WTC11 (cell line): ENCODE measurements around the gene GNAS. TPM values are rescaled to one million over a fixed set of nuclear protein-coding genes. Genes with fewer than 3 reads are reported as not detected.

ENCODE experiments used
- ATAC-seq: fragments of 200-7000 bp; cut with Tn5 transposase; 2 replicates; pipeline ENCODE4 v1.10.0; 2021; ENCODE audit warnings: mild to moderate bottlenecking, moderate library complexity
- Bru-seq: library from RNA; stranded (reverse); fragments of 400-500 nt; gene quantifications from one replicate; lab custom pipeline; 2021; lab: Mats Ljungman, UMichigan
- CTCF ChIA-PET: fragments of 300-600 bp; sonication (Branson Sonifier 250); formaldehyde crosslinking; loops from one replicate; lab custom pipeline; 2021; ENCODE audit warnings: antibody characterized with exemption; lab: Charles Lee
- POLR2A ChIA-PET: fragments of 350-600 bp; sonication (Branson Sonifier 250); formaldehyde crosslinking; loops from one replicate; lab custom pipeline; 2021; ENCODE audit warnings: antibody characterized with exemption; lab: Charles Lee
- DNase-seq: peaks from one replicate; pipeline ENCODE4 v3.0.0; 2021; ENCODE audit warnings: low spot score
- H3K27ac Mint-ChIP-seq: 2 replicates; pipeline ENCODE4 v1.8.0; 2021; ENCODE audit warnings: mixed read lengths
- H3K27me3 Mint-ChIP-seq: 2 replicates; pipeline ENCODE4 v1.8.0; 2021; ENCODE audit warnings: low read depth, mild to moderate bottlenecking, moderate library complexity, mixed read lengths
- H3K36me3 Mint-ChIP-seq: 2 replicates; pipeline ENCODE4 v1.8.0; 2021; ENCODE audit warnings: mixed read lengths
- H3K4me1 Mint-ChIP-seq: 2 replicates; pipeline ENCODE4 v1.8.0; 2022; ENCODE audit warnings: mixed read lengths
- H3K4me3 Mint-ChIP-seq: 2 replicates; pipeline ENCODE4 v1.8.0; 2021; ENCODE audit warnings: mild to moderate bottlenecking, moderate library complexity, mixed read lengths
- H3K9me3 Mint-ChIP-seq: 2 replicates; pipeline ENCODE4 v1.8.0; 2021; ENCODE audit warnings: mixed read lengths
- CREB1 ChIP-seq: sonication (generic); formaldehyde crosslinking; IDR thresholded peaks from 2 replicates; pipeline ENCODE4 v1.8.0; 2023; ENCODE audit warnings: mild to moderate bottlenecking, missing genetic modification reagents
- FOXP4 ChIP-seq: sonication (generic); formaldehyde crosslinking; IDR thresholded peaks from 2 replicates; pipeline ENCODE4 v1.8.0; 2022; ENCODE audit warnings: mild to moderate bottlenecking, missing genetic modification reagents
- GRHL2 ChIP-seq: fragments of 250-450 bp; sonication (Bioruptor Pico); IDR thresholded peaks from 2 replicates; pipeline ENCODE4 v1.8.0; 2022; ENCODE audit warnings: mild to moderate bottlenecking, moderate library complexity; ENCODE audit not compliant: insufficient replicate concordance, severe bottlenecking
- KAT7 ChIP-seq: sonication (generic); formaldehyde crosslinking; IDR thresholded peaks from 2 replicates; pipeline ENCODE4 v1.8.1; 2023; ENCODE audit warnings: missing genetic modification reagents, mild to moderate bottlenecking, borderline replicate concordance
- SMAD4 ChIP-seq: sonication (generic); formaldehyde crosslinking; IDR thresholded peaks from 2 replicates; pipeline ENCODE4 v1.8.0; 2022; ENCODE audit warnings: mild to moderate bottlenecking, missing genetic modification reagents
- SP1 ChIP-seq: sonication (generic); formaldehyde crosslinking; conservative IDR thresholded peaks from 2 replicates; pipeline ENCODE4 v1.8.1; 2022; ENCODE audit warnings: missing genetic modification reagents
- ZNF219 ChIP-seq: sonication (generic); formaldehyde crosslinking; IDR thresholded peaks from 2 replicates; pipeline ENCODE4 v1.8.0; 2023; ENCODE audit warnings: missing genetic modification reagents, mild to moderate bottlenecking, borderline replicate concordance
- ZNF416 ChIP-seq: fragments of 250-450 bp; sonication (Bioruptor Pico); IDR thresholded peaks from 2 replicates; pipeline ENCODE4 v1.9.0; 2021; ENCODE audit warnings: mild to moderate bottlenecking, inconsistent platforms
- ZNF512 ChIP-seq: sonication (generic); formaldehyde crosslinking; IDR thresholded peaks from 2 replicates; pipeline ENCODE4 v1.8.1; 2022; ENCODE audit warnings: missing genetic modification reagents, borderline replicate concordance
- long read RNA-seq, 3 experiments: library from RNA in 1 of 3; library from capped mRNA in 1 of 3; library from polyadenylated mRNA in 1 of 3; unstranded in 2 of 3; stranded (forward) in 1 of 3; transcript quantifications; one replicate each; pipeline ENCODE4 v2.0.0, GENCODE V29; 2021
- total RNA-seq: library from RNA; stranded (reverse); gene quantifications from 3 replicates; pipeline ENCODE4 v1.2.3, GENCODE V29; 2021
- TF ChIP-seq, protein P1 (sequence below): sonication (generic); formaldehyde crosslinking; IDR thresholded peaks from 2 replicates; pipeline ENCODE4 v1.8.0; 2022; ENCODE audit warnings: missing genetic modification reagents
- TF ChIP-seq, protein P2 (sequence below): sonication (generic); formaldehyde crosslinking; IDR thresholded peaks from 2 replicates; pipeline ENCODE4 v1.8.1; 2023; ENCODE audit warnings: mild to moderate bottlenecking, missing genetic modification reagents, moderate library complexity
- TF ChIP-seq, protein P3 (sequence below): sonication (generic); formaldehyde crosslinking; IDR thresholded peaks from 2 replicates; pipeline ENCODE4 v1.8.0; 2022; ENCODE audit warnings: mild to moderate bottlenecking, missing genetic modification reagents
- TF ChIP-seq, protein P4 (sequence below): sonication (generic); formaldehyde crosslinking; IDR thresholded peaks from 2 replicates; pipeline ENCODE4 v1.8.0; 2022; ENCODE audit warnings: mild to moderate bottlenecking, missing genetic modification reagents
- TF ChIP-seq, protein P5 (sequence below): sonication (generic); formaldehyde crosslinking; IDR thresholded peaks from 2 replicates; pipeline ENCODE4 v1.8.0; 2022; ENCODE audit warnings: mild to moderate bottlenecking, missing genetic modification reagents
- TF ChIP-seq, protein P6 (sequence below): sonication (generic); formaldehyde crosslinking; IDR thresholded peaks from 2 replicates; pipeline ENCODE4 v1.8.1; 2023; ENCODE audit warnings: mild to moderate bottlenecking, missing genetic modification reagents
- TF ChIP-seq, protein P7 (sequence below): fragments of 200-600 bp; IDR thresholded peaks from 2 replicates; pipeline ENCODE4 v1.8.0; 2022; ENCODE audit warnings: antibody characterized with exemption

GNAS gene
- 868 to 954 TPM (median 912 TPM) in 3 replicates for total RNA-seq
- percentile 95 among the genes with signal in this experiment for Bru-seq, nascent RNA
- long read RNA-seq, experiment 1, full-length matches to known transcripts, result 2,099 of 2,866 reads
- long read RNA-seq, experiment 1, partial matches to known transcripts, result 116 of 2,866 reads
- long read RNA-seq, experiment 1, other reads (novel, unspliced or antisense), result 651 of 2,866 reads
- long read RNA-seq, experiment 2, full-length matches to known transcripts, result 759 of 1,428 reads
- long read RNA-seq, experiment 2, partial matches to known transcripts, result 242 of 1,428 reads
- long read RNA-seq, experiment 2, other reads (novel, unspliced or antisense), result 427 of 1,428 reads
- long read RNA-seq, experiment 3, full-length matches to known transcripts, result 196 of 503 reads
- long read RNA-seq, experiment 3, partial matches to known transcripts, result 48 of 503 reads
- long read RNA-seq, experiment 3, other reads (novel, unspliced or antisense), result 259 of 503 reads

DNA sequence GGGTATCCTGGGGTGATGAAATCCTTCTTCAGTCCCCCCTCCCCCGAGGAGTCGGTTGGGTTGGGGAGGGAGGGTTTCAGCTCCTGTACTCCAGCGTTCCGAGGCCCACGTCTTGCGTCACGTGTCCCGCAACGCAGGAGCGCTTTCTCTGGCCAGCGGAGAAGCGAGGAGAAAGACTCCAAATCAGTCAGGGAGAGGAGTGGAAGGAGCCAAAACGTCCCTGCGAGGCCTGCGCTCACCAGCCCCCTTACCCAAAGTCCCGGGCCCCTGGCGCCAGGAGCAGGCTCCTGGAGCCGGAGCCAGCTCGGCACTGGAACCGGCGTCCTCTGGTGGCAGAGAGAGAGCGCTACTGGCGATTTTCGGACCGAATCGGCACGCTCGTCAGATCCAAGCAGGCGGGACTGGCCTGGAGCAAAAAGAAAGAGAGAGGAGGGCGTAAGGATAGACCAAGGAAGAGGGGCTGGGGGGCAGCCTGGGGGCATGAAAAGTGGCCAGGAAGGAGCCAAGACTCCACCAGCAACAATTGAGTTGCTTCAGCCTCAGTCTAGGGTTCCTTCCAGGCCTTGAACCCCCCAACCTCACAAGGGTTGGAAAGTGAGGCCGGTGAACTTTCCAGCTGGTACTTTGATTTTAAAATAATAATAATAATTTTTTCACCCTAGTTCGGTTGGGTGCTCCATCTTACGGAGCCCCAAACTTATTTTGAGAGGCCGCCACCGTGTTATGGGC lies at the start of gene GNAS:
TSS of gene GNAS (plus strand) at position 174 of the 729 bp plus-strand sequence.
- Mint-ChIP-seq H3K27me3 (peaks cover 67% of the 10 kb centered on the region), H3K9me3 (no peaks in the 10 kb centered on the region), H3K4me3 (peak within 1 kb of the TSS; percentile 74), H3K27ac (peak within 1 kb of the TSS; percentile 94), H3K4me1 (peaks cover 73% of the 10 kb centered on the region), H3K36me3 (peaks cover 24% of the 10 kb centered on the region)
- TF ChIP-seq, protein P1, sequence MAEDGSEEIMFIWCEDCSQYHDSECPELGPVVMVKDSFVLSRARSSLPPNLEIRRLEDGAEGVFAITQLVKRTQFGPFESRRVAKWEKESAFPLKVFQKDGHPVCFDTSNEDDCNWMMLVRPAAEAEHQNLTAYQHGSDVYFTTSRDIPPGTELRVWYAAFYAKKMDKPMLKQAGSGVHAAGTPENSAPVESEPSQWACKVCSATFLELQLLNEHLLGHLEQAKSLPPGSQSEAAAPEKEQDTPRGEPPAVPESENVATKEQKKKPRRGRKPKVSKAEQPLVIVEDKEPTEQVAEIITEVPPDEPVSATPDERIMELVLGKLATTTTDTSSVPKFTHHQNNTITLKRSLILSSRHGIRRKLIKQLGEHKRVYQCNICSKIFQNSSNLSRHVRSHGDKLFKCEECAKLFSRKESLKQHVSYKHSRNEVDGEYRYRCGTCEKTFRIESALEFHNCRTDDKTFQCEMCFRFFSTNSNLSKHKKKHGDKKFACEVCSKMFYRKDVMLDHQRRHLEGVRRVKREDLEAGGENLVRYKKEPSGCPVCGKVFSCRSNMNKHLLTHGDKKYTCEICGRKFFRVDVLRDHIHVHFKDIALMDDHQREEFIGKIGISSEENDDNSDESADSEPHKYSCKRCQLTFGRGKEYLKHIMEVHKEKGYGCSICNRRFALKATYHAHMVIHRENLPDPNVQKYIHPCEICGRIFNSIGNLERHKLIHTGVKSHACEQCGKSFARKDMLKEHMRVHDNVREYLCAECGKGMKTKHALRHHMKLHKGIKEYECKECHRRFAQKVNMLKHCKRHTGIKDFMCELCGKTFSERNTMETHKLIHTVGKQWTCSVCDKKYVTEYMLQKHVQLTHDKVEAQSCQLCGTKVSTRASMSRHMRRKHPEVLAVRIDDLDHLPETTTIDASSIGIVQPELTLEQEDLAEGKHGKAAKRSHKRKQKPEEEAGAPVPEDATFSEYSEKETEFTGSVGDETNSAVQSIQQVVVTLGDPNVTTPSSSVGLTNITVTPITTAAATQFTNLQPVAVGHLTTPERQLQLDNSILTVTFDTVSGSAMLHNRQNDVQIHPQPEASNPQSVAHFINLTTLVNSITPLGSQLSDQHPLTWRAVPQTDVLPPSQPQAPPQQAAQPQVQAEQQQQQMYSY (CRISPR knock-in tag), result peak; percentile 70
- TF ChIP-seq, protein P2, sequence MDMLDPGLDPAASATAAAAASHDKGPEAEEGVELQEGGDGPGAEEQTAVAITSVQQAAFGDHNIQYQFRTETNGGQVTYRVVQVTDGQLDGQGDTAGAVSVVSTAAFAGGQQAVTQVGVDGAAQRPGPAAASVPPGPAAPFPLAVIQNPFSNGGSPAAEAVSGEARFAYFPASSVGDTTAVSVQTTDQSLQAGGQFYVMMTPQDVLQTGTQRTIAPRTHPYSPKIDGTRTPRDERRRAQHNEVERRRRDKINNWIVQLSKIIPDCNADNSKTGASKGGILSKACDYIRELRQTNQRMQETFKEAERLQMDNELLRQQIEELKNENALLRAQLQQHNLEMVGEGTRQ (CRISPR knock-in tag), result peak; percentile 91
- TF ChIP-seq SP1, result 0 out of 2 replicates have a peak, but pooled peaks have one; percentile 11
- TF ChIP-seq, protein P3, sequence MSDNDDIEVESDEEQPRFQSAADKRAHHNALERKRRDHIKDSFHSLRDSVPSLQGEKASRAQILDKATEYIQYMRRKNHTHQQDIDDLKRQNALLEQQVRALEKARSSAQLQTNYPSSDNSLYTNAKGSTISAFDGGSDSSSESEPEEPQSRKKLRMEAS (CRISPR knock-in tag), result peak; percentile 82; the same call in 1 of the 2 replicates
- no peak for TF ChIP-seq ZNF416 (CRISPR knock-in tag)
- TF ChIP-seq, protein P4, sequence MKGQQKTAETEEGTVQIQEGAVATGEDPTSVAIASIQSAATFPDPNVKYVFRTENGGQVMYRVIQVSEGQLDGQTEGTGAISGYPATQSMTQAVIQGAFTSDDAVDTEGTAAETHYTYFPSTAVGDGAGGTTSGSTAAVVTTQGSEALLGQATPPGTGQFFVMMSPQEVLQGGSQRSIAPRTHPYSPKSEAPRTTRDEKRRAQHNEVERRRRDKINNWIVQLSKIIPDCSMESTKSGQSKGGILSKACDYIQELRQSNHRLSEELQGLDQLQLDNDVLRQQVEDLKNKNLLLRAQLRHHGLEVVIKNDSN, result peak; percentile 91
- TF ChIP-seq GRHL2 (CRISPR knock-in tag), result no peak
- no peak for TF ChIP-seq KAT7 (CRISPR knock-in tag)
- 0 out of 2 replicates have a peak, but pooled peaks have one; percentile 8 for TF ChIP-seq FOXP4
- TF ChIP-seq SMAD4 (CRISPR knock-in tag), result no peak
- no peak for TF ChIP-seq ZNF219 (CRISPR knock-in tag)
- TF ChIP-seq, protein P5, sequence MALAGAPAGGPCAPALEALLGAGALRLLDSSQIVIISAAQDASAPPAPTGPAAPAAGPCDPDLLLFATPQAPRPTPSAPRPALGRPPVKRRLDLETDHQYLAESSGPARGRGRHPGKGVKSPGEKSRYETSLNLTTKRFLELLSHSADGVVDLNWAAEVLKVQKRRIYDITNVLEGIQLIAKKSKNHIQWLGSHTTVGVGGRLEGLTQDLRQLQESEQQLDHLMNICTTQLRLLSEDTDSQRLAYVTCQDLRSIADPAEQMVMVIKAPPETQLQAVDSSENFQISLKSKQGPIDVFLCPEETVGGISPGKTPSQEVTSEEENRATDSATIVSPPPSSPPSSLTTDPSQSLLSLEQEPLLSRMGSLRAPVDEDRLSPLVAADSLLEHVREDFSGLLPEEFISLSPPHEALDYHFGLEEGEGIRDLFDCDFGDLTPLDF (CRISPR knock-in tag), result no peak
- TF ChIP-seq, protein P6, sequence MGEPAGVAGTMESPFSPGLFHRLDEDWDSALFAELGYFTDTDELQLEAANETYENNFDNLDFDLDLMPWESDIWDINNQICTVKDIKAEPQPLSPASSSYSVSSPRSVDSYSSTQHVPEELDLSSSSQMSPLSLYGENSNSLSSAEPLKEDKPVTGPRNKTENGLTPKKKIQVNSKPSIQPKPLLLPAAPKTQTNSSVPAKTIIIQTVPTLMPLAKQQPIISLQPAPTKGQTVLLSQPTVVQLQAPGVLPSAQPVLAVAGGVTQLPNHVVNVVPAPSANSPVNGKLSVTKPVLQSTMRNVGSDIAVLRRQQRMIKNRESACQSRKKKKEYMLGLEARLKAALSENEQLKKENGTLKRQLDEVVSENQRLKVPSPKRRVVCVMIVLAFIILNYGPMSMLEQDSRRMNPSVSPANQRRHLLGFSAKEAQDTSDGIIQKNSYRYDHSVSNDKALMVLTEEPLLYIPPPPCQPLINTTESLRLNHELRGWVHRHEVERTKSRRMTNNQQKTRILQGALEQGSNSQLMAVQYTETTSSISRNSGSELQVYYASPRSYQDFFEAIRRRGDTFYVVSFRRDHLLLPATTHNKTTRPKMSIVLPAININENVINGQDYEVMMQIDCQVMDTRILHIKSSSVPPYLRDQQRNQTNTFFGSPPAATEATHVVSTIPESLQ (CRISPR knock-in tag), result no peak
- TF ChIP-seq, protein P7, sequence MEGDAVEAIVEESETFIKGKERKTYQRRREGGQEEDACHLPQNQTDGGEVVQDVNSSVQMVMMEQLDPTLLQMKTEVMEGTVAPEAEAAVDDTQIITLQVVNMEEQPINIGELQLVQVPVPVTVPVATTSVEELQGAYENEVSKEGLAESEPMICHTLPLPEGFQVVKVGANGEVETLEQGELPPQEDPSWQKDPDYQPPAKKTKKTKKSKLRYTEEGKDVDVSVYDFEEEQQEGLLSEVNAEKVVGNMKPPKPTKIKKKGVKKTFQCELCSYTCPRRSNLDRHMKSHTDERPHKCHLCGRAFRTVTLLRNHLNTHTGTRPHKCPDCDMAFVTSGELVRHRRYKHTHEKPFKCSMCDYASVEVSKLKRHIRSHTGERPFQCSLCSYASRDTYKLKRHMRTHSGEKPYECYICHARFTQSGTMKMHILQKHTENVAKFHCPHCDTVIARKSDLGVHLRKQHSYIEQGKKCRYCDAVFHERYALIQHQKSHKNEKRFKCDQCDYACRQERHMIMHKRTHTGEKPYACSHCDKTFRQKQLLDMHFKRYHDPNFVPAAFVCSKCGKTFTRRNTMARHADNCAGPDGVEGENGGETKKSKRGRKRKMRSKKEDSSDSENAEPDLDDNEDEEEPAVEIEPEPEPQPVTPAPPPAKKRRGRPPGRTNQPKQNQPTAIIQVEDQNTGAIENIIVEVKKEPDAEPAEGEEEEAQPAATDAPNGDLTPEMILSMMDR, result peak; percentile 44; the same call in 1 of the 2 replicates
- TF ChIP-seq CREB1, result no peak
- TF ChIP-seq ZNF512, result no peak
- ATAC-seq, result peak; percentile 62
- ChIA-PET CTCF (interaction anchor here (0.8 to 3.6 kb wide), 21 partner anchors 9 to 603 kb away, joined by 3 to 50 read pairs (median 5); partner anchors contain the start of genes NPEPL1 and STX16), POLR2A (interaction anchor here (1.2 to 2.6 kb wide), 6 partner anchors 10 to 232 kb away, joined by 3 to 14 read pairs (median 6); partner anchors contain the start of gene STX16)
- peak; percentile 86 for DNase-seq
